ENCODE data around the gene STAB2. TPM values are rescaled to one million over a fixed set of nuclear protein-coding genes. Genes with fewer than 3 reads are reported as not detected.

The STAB2 gene
- total and polyA plus RNA-seq, 11 donors = 0.12 to 3.5 (median 0.37) TPM; not detected in 6

DNA sequence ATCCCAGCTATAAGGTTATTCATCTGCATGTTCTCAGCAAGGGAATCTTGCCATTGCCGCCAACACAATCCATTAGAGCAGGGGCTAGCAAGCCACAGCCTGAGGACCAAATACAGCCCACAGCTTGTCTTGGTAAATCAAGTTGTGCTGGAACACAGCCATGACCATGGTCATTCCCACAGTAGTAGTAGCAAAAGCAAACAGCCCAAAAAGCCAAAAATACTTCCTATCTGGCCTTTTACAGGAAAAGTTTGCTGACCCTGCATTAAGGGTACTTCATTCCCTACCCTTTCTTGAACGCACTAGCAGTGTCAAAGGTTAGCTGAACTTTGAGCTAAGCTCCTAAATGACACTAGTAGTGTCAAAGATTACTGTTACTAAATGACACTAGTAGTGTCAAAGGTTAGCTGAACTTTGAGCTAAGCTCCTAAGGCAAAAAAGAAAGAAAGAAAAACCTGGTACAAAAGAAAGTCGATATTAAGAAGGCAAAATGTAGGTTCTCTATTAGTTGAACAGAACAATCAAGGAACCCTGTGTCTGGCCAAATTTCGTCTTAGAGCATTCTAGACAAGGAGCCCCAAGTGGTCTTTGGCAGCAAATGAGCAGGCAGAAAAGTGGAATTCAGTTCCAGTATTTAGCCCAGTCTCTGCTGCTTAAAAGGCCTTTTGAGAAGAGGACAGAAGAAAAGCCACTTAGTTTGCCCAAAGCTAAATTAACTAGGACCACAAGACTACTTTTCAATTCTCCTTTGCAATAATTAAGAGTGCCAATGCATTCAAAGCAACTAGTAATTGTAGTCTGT is 186.2 kb downstream of the STAB2 start:
- Histone ChIP-seq H3K27me3 (no peaks in the 10 kb centered on the region), H3K36me3 (peaks cover 0 to 14% (median 4%) of the 10 kb centered on the region in 9 donors), H3K4me1 (peaks cover 0 to 14% (median 0%) of the 10 kb centered on the region in 12 donors), H3K4me3 (no peak overlapping the region), H3K9me3 (no peaks in the 10 kb centered on the region), H3K27ac (peak overlapping the region in 1 of 12 donors; percentile 40)
- 58 to 68% (median 60%) methylated on average over 4 of the region's 4 CpGs for WGBS, 4 donors
- TF ChIP-seq, protein P1, sequence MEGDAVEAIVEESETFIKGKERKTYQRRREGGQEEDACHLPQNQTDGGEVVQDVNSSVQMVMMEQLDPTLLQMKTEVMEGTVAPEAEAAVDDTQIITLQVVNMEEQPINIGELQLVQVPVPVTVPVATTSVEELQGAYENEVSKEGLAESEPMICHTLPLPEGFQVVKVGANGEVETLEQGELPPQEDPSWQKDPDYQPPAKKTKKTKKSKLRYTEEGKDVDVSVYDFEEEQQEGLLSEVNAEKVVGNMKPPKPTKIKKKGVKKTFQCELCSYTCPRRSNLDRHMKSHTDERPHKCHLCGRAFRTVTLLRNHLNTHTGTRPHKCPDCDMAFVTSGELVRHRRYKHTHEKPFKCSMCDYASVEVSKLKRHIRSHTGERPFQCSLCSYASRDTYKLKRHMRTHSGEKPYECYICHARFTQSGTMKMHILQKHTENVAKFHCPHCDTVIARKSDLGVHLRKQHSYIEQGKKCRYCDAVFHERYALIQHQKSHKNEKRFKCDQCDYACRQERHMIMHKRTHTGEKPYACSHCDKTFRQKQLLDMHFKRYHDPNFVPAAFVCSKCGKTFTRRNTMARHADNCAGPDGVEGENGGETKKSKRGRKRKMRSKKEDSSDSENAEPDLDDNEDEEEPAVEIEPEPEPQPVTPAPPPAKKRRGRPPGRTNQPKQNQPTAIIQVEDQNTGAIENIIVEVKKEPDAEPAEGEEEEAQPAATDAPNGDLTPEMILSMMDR (IDR thresholded peaks at IDR 0.05) = no peak
- no peak for TF ChIP-seq POLR2A (IDR thresholded peaks at IDR 0.05)
- ATAC-seq (peak in 1 of 4 donors; percentile 18), DNase-seq (no peak)
- intact Hi-C loops (cut with DNase I) = no loop called here

DNA sequence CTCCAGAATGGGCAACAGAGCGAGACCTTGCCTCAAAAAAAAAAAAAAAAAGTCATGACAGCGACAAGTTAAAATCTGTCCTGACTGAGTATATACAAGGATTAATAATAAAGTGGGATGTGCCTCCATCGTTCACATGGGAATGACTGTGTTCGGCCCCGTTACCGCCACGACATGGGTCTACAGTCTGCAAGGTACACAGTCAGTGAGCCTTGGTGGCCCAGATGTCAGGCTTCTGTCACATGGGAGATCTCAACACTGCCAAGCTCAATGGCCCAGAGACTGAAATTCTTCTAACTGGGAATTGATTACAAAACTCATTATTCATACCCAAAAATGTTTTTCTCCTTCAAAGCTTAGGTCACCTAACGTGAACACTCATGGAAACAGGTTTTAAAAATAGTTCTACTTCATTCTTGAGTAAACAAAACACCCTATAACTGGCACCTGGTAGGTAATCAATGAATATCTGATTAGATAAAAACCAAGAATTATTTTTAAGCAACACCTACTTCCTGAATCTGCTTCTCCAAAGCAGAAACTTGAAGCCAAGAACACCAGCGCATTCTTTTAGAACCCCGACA is 188.0 kb downstream of the STAB2 start:
- H3K4me1 ChIP-seq = peaks cover 0 to 14% (median 0%) of the 10 kb centered on the region in 12 donors
- TF ChIP-seq, protein P1 (IDR thresholded peaks at IDR 0.05) = no peak
- no peak for TF ChIP-seq POLR2A (IDR thresholded peaks at IDR 0.05)
- intact Hi-C loops (cut with DNase I) = no loop called here
- no peak for ATAC-seq
- H3K27me3 ChIP-seq = no peaks in the 10 kb centered on the region
- no peak overlapping the region for H3K4me3 ChIP-seq
- no peak for DNase-seq
- WGBS, 4 donors = 86 to 91% (median 88%) methylated on average over 10 of the region's 10 CpGs
- no peaks in the 10 kb centered on the region for H3K9me3 ChIP-seq
- no peak overlapping the region for H3K27ac ChIP-seq
- peaks cover 0 to 20% (median 4%) of the 10 kb centered on the region in 9 donors for H3K36me3 ChIP-seq

DNA sequence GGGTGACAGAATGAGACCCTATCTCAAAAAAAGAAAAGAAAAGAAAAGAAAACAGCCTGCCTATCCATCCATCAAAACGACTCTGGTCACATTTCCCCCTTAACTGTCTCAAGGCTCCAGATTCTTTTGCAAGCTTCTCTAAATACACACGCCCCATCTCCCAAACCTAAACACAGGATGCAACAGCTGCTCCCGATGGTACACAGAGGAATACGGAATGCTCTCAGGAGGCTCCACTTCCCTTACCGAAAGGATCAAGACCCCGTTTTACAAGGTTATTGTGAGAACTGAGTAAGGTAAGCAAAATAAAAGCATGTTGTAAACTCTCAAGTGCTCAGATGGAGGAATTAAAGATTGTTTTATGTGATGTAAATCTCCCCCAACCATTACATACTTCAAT is 191.7 kb downstream of the STAB2 start:
- H3K9me3 ChIP-seq = no peaks in the 10 kb centered on the region
- H3K4me1 ChIP-seq = peaks cover 0 to 3% (median 0%) of the 10 kb centered on the region in 12 donors
- DNase-seq = no peak
- TF ChIP-seq POLR2A (IDR thresholded peaks at IDR 0.05) = no peak
- TF ChIP-seq, protein P1 (IDR thresholded peaks at IDR 0.05) = no peak
- WGBS, 4 donors = 61 to 66% (median 63%) methylated on average over 6 of the region's 6 CpGs
- no peak overlapping the region for H3K27ac ChIP-seq
- H3K36me3 ChIP-seq = peaks cover 0 to 21% (median 4%) of the 10 kb centered on the region in 9 donors
- ATAC-seq = no peak
- H3K4me3 ChIP-seq = no peak overlapping the region
- intact Hi-C loops (cut with DNase I) = no loop called here
- no peaks in the 10 kb centered on the region for H3K27me3 ChIP-seq

GRCh38 chr12:103779410-103780092 is 192.5 kb downstream of the STAB2 start:
- H3K27ac ChIP-seq = peak overlapping the region in 1 of 12 donors; percentile 34
- H3K4me1 ChIP-seq = peaks cover 0 to 5% (median 0%) of the 10 kb centered on the region in 12 donors
- peaks cover 0 to 29% (median 4%) of the 10 kb centered on the region in 9 donors for H3K36me3 ChIP-seq
- no peak for ATAC-seq
- no peaks in the 10 kb centered on the region for H3K27me3 ChIP-seq
- WGBS, 4 donors = 81 to 89% (median 84%) methylated on average over 7 of the region's 7 CpGs
- DNase-seq = no peak
- no peaks in the 10 kb centered on the region for H3K9me3 ChIP-seq
- TF ChIP-seq, protein P1 (IDR thresholded peaks at IDR 0.05) = no peak
- no peak for TF ChIP-seq POLR2A (IDR thresholded peaks at IDR 0.05)
- intact Hi-C loops (cut with DNase I) = no loop called here
- H3K4me3 ChIP-seq = no peak overlapping the region

Measured in heart left ventricle (tissue), 16 donors.